GM13976 (cell line): ENCODE measurements around the gene C16orf54.
"Not testable (repeated sequence)": the region's sequence is repeated elsewhere in the genome, so short reads cannot be mapped to it uniquely, and the experiment has no call there.

Experiments used
- DNase-seq: peaks from one replicate; pipeline ENCODE4 v3.0.0; 2012; ENCODE audit warnings: low spot score
- CTCF ChIP-seq: IDR thresholded peaks from 2 replicates; pipeline ENCODE4 v1.5.1; 2012; ENCODE audit warnings: borderline replicate concordance, mild to moderate bottlenecking; ENCODE audit not compliant: insufficient read depth; ENCODE audit errors: extremely low read depth, missing control alignments, control extremely low read depth
- in situ Hi-C: fragments of 300-500 bp; cut with MboI; formaldehyde crosslinking; loops from one replicate; pipeline ENCODE4 v1.12.0; 2022; ENCODE audit warnings: low sequenced_read_pairs, mixed read lengths, inconsistent platforms; ENCODE audit not compliant: unreplicated experiment

C16orf54 gene

DNA sequence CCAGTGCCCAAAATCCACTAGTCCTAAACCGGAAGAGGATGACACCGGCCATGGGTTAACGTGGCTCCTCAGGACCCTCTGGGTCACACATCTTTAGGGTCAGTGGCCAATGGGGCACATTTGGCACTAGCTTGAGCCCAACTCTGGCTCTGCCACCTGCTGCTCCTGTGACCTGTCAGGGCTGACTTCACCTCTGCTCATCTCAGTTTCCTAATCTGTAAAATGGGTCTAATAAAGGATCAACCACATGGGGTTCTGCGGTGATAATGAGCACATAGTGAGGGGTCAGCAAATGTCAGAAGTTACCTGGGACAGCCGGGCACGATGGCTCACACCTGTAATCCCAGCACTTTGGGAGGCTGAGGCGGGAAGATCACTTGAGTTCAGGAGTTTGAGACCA, 48.4 kb downstream of the C16orf54 start:
- no peak for DNase-seq
- TF ChIP-seq CTCF, result no peak
- in situ Hi-C loops, result loop anchor here (25.0 kb wide), 1 partner anchor 315 kb away; the partner anchor contains the start of genes C16orf92 and DOC2A

- no peak for DNase-seq
- TF ChIP-seq CTCF, result no peak
- in situ Hi-C loops, result loop anchor here (25.0 kb wide), 1 partner anchor 315 kb away; the partner anchor contains the start of genes C16orf92 and DOC2A
Observed at GRCh38 chr16:29696881-29697331, 48.9 kb downstream of the C16orf54 start.

DNA sequence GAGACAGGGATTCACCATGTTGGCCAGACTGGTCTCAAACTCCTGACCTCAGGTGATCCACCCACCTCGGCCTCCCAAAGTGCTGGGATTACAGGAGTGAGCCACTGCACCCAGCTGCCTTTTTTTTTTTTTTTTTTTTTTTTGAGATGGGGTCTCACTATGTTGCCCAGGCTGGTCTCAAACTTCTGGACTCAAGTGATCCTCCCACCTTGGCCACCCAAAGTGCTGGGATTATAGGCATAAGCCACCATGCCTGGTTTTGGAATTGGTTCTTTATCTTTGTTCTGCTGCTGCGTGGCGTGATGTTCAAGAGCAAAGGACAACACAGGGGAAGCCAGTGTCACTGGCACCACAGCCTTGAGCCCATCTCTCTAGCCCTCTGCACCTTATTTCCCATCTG, 50.1 kb downstream of the C16orf54 start:
- in situ Hi-C loops, result loop anchor here (25.0 kb wide), 1 partner anchor 317 kb away; the partner anchor contains the start of genes C16orf92 and DOC2A
- not testable (repeated sequence) for DNase-seq

DNA sequence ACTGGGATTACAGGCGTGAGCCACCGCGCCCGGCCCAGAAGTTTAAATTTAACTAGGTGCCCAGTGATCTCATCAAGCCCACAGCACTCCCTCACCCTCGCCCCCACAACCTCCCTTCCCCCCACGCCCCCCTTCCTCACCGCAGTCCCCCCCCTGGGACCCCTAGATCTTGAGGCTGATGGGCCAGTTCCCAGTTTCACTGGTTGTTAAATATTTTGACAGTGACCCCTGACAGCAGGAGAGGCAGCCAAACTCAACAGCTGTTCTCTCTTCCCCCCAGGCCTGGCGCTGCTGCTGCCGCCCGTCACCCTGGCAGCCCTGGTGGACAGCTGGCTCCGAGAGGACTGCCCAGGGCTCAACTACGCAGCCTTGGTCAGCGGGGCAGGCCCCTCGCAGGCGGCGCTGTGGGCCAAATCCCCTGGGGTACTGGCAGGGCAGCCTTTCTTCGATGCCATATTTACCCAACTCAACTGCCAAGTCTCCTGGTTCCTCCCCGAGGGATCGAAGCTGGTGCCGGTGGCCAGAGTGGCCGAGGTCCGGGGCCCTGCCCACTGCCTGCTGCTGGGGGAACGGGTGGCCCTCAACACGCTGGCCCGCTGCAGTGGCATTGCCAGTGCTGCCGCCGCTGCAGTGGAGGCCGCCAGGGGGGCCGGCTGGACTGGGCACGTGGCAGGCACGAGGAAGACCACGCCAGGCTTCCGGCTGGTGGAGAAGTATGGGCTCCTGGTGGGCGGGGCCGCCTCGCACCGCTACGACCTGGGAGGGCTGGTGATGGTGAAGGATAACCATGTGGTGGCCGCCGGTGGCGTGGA, 51.2 kb downstream of the C16orf54 start:
- in situ Hi-C loops, result loop anchor here (25.0 kb wide), 1 partner anchor 318 kb away; the partner anchor contains the start of genes C16orf92 and DOC2A
- peak; percentile 16 for DNase-seq
- TF ChIP-seq CTCF, result no peak

DNA sequence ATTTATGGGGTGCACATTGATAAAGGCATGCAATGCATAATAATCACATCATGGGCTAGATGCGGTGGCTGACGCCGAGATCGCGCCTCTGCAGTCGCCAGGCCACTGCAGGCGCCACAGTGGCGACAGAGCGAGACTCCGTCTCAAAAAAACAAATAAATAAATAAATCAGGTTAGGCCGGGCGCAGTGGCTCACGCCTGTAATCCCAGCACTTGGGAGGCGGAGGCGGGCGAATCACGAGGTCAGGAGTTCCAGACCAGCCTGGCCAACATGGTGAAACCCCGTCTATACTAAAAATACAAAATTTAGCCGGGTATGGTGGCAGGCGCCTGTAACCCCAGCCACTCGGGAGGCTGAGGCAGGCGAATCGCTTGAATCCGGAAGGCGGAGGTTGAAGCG, 53.2 kb downstream of the C16orf54 start:
- in situ Hi-C loops, result loop anchor here (25.0 kb wide), 1 partner anchor 320 kb away; the partner anchor contains the start of genes C16orf92 and DOC2A
- DNase-seq, result not testable (repeated sequence)
